GM18907 (cell line): Measurements from ENCODE around the gene SLC5A10.
A peak's percentile ranks its signal among the peaks of the same experiment; 100 is the strongest.
"Not testable (repeated sequence)": the region's sequence is repeated elsewhere in the genome, so short reads cannot be mapped to it uniquely, and the experiment has no call there.

Source experiments
- ATAC-seq: cut with Tn5 transposase; IDR thresholded peaks from one replicate; pipeline ENCODE4 v1.9.1; 2021; ENCODE audit warnings: mild to moderate bottlenecking, moderate library complexity; ENCODE audit not compliant: unreplicated experiment

SLC5A10 gene

DNA sequence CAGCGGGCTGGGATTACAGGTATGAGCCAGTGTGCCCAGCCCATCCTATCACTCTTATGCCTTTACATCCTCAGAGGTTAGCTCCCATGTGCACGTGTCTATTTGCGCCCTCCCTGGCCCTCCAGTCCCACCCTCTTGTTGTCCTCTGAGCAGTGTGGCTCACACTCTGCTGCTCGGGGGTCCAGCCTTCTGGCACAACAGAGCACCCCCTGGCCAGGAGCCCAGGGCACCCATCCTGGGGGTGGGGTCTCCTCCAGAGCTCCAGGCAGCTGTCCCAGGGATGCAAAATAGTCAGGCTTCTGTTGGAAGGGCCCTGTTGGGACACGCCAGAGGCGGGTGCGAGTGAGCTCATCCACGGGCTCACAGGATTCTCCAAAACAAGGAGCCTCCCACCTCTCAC lies 64.3 kb downstream of the SLC5A10 start:
- no peak for ATAC-seq

DNA sequence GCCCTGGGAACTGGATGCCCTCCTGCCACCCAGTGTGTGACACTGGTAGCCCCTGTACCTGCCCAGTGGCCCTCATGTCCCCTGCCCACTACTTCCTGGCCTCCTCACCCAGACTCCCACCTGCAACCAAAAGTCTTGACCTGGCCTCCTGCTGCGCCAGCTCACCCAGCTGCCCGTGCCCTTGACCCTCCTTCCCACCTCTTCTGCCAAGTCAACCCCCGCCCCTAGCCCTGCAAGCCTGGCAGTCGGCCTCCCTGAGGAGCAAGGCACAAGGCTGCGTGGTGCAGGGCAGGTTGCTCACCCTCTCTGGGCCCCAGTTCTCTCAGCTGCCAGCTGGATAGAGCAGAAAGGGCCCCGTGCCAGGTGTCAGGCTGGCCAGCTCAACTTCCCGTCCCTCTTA lies 64.9 kb downstream of the SLC5A10 start:
- ATAC-seq: no peak

DNA sequence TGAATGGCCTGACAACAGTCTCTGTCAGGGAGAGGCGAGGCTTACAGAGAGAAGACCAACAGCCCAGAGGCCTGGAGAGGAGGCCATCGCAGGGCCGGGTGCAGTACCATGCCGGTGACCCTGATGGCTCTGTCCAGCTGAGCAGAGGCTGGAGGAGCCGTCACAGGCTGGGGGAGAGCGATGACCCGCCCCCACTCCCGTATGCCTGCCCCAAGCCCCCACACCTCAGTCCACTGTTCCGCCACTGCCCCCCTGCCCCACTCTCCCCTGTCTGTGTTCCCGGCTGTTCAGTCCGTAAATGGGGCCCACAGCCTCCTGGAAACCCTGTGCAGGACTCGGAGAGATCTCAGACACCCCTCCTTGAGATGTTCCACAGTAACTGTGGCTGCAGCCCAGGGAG lies 65.4 kb downstream of the SLC5A10 start:
- no peak for ATAC-seq

DNA sequence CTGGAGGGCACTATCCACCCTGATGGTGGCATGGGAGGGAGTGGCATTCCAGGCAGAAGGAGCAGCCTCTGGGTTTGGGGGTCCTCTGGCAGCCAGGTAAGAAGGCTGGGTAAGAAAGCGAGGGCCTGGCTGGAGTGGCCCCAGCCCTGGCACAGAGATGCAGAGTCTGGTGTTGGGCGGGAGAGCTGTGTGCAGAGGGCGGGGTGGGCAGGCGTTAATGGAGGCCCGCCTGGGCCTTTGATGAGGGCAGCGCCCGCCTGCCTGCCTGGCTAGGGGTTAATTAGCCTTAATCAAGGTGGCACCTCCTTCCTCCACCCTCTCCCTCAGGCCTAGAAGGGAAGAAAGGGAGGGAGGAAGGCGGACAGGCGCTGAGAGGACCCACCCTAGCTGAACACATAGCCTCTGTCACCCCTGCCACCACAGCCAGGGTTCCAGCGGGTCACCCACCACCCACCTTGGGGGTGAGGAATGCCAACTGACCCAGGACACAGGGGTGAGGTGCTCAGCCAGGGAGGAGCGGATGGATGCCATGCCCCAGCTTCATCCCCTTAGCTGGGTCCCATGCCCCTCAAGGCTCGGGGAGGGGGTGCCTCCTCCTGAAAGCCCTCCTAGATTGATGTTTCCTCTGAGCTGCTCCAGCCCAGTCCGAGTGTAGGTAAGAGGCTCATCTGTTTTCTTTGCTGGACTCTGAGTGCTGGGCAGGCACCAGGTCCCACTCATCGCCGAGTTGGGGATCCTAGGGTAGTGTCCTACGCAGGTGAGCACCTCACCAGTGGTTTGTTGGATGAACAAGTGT lies 66.0 kb downstream of the SLC5A10 start:
- no peak for ATAC-seq

DNA sequence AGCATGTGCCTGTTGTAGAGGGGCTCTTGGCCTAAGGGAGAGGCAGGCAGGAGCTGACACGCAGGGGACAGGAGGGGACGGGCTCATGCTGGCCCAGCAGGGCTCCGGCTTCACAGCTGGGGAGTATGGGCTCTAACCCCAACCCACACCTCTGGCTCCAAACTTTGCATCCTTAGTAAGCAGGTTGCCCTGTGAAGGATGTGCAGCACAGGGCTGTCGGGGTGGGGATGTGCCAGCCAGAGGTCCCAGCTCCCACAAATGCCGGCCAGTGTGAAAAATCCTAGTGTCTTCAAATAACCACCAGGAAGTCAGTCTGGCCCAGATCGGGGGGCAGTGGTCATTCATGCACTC lies 66.6 kb downstream of the SLC5A10 start:
- no peak for ATAC-seq

DNA sequence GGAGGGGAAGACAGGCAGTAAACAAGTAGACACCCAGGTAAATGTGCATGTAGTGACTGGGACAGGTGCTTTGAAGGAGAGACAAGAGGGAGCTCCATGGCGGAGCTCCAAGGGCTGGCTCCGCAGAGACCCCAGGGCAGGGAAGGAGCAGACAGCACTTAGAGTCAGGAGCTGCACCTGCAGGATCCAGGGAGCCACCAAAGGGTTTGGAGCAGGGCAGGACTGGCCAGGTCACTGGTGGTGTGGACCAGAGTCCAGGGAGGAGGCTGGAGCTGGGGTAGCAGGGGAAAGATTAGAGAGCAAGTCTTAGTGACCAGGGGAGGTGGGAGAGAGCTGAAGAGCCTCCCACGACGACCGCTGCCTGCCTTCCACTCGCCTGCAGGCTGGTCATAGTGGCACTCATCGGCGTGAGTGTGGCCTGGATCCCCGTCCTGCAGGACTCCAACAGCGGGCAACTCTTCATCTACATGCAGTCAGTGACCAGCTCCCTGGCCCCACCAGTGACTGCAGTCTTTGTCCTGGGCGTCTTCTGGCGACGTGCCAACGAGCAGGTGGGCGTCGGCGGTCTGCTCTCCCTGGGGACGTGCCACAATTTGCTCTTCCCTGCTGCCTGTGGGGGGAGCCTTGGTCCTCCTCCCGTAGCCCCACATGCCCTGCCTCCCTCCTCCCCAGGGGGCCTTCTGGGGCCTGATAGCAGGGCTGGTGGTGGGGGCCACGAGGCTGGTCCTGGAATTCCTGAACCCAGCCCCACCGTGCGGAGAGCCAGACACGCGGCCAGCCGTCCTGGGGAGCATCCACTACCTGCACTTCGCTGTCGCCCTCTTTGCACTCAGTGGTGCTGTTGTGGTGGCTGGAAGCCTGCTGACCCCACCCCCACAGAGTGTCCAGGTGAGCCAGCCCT lies 67.3 kb downstream of the SLC5A10 start:
- ATAC-seq: no peak

DNA sequence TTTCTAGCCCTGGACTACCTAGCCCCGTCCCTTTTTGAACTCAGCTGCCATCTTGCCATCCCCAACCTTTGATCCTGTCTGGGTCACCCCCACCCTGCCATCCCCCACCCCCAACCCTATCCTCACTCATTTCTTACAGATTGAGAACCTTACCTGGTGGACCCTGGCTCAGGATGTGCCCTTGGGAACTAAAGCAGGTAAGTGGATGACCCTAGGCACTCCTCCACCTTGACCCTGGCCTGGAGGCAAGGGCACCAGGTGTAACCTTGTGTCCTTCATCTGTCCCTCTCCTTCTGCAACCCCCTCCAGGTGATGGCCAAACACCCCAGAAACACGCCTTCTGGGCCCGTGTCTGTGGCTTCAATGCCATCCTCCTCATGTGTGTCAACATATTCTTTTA lies 68.1 kb downstream of the SLC5A10 start:
- no peak for ATAC-seq

DNA sequence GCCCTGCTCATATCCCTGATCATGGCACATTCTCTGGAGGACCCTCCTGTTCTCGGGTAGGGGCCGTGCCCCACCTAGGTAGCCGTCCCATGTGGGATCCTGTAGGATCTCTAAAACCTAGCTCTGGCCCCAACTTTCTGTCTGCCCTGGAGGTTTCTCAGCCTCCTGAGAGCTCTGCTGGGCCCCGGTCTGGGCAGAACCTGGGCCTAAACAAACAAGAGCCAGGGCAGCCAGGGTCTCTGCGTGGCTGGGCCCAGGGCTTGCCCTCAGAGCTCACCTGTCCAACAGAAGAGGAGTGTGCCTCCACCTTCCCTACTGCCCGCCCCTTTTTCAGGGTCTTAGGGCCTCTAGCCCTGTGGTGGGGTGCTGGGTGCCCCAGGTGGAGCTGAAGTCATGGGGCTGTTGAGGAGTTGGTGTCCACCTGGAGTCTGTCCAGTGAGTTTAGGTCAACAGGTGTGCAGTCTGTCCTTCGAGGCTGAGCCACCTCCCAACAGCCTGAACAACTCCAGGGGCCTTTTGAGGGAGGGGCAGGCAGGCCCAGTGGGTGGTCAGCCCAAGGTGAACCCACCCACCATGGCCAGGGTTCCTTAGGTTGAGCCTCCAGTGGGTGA lies 69.2 kb downstream of the SLC5A10 start:
- ATAC-seq: not testable (repeated sequence)

DNA sequence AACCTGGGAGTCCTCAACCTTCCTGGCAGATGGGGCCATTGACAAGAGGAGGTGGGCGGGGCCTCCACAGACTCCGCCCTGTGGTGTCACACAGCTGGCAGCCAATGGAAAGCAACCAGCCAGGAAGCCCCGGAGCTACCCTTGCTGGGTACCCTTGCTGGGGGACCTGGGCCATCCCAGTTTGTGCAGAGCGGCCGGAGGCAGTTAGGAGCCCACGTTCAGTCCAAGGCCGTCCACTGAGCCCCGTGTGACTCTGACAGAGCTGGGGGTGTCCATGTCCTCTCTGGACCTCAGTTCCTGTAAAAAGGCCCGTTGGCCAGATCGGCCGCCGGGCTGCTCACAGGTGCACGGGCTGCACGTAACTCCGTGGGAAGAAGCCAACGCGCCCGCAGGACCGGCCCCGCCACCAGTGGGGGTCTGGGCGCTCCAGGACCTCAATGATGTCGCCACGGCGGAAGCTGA lies 69.7 kb downstream of the SLC5A10 start:
- ATAC-seq: no peak

DNA sequence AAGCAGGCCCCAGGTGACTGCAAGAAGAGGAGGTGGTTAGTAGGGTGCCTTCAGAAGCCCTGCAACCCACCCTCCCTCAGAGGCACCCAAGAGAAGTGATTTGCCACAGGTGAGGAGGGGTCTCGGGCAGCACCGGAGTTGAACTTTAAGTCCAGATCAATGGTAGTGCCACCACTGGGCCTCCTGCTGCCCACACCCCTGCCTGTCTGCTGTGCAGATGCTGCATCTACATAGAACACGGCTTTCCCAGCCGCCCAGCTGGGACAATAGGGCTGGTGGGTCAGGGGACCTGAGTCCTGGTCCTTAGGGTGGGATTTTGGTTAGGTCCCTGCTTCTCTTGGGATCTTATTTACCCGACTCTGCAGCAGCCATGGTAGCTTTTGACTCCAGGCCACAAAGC lies 70.2 kb downstream of the SLC5A10 start:
- ATAC-seq: no peak

DNA sequence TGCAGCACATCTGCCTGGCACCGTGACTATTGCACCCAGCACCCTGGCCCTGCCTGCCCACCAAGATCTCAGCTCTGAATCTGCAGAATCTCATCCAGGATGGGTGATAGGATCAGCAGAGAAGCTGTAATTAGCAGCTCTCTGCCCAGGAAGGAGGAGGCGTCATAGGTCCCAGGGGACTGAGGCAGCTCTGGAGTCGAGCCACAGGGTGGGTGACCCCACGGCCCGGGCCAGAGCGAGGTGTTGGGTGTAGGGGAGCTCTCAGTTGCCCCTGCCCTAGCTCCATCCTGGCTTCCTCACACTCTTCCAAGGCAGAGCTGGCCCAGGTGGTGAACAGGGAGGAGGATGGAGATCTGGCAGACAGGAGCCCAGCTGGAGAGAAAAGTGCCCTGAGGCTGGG lies 70.8 kb downstream of the SLC5A10 start:
- no peak for ATAC-seq

DNA sequence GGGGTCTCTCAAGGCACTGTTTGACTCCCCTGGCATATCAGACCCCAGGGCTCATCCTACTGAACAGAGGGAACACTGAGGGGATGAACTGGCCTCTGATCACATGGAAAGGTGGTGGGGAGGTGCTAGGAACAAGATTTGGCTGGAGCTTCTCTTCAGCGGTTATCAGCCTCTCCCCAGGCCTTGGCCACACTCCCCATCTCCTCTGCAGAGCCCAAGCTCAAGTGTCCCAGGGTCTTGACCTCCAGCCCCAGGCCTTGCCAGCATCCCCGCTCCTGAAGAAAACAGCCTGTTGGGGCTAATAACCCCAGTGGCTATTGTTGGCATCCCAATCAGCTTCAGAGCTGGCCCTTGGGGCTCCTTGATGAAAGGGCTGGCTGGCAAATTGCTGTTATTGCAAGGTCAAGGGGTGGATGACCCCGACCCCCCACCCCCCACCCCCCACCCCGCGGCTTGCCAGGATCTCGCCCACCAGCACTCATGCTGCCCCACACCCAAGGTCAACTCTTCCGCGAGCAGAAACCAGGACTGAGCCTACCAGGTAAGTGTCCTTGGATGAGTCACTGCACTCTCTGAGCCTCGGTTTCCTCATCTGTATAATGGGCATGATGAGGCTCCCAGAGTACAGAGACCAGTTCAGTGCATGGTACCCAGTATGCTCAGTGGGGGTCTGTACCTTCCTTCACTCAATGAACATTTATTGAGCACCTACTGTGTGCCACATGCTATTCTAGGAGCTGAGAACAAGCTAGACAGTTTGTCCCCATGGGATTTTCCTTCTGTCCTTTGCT lies 71.4 kb downstream of the SLC5A10 start:
- no peak for ATAC-seq

DNA sequence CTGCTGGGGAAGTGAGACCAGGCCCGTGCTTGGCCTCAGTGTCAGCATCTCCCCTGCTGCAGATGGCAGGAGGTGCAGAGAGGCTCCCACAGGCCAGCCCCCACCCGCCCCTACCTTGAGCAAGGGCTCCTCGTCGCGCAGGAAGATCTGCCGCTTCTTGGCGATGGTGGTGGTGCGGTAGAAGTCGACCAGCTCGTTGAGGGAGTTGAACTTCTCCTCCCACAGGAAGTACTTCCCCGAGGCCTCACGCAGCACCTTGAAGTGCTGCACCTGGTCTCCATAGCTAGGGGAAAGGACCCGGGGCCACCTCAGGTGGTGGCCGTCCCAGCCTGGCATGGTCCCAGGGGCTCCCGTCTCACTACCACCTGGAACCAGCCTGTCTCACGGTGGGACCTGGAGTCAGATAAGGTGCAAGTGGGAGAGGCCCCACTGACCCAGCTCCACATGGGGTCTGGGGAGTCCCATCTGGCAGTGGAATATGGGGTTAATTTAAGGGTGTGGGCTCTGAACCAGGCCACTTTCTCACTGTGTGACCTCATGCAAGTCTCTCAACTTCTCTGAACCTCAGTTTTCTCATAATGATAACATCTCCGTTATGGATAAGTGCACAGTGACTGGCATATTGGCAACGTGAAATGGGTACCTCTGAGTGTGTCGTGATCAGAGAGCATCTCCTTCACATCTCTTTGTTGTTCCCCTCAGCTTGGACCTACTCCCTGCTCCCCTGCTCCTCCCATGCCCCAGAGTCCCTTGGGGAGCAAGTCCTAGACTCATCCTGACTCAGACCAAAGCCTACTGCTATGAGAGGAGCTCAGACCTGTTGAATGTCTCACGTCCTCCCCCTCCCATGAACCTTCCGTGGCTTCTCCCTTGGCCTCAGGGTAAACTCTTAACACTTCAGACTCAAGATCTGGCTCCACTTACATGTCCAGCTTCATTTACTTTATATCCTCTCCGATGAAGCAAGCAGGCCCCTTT lies 72.4 kb downstream of the SLC5A10 start:
- ATAC-seq: no peak

DNA sequence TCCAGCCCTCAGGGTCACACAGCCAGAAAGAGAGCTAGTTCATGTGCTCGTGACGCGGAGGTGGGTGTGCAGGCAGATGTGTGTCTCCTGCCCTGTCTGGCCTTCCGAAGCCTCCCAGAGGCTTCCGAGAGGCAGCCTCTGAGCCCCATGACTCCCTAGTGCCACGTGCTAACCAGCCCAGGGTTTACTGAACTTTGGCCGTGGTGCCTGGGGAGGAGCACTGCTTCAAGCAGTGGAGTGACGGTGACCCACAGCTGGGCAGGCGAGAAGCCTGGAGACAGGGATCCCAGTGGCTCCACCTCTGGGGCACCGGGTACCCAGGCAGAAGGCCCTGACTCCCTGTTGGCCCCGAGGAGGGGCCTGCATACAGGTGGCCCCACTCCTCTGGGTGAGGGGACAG lies 76.7 kb downstream of the SLC5A10 start:
- not testable (repeated sequence) for ATAC-seq

DNA sequence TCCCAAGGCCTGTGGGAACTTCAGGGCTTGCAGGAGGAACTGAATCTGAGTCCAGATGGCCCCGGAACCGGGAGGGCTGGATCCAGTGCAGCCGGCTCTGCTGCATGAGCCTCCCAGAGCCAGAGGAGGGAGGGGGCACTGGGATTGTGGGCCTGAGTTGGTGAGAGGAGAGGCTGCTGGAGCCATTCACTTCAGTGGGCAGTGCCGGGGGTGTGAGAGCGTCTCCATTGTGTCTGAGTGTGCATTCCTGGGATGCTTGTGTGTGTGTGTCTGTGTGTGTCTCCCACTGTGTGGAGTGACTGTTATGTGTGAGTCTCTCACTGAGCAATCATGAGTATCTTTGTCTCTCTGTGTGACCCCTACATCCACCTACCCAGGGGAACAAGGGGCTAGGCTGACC lies 77.8 kb downstream of the SLC5A10 start:
- not testable (repeated sequence) for ATAC-seq

DNA sequence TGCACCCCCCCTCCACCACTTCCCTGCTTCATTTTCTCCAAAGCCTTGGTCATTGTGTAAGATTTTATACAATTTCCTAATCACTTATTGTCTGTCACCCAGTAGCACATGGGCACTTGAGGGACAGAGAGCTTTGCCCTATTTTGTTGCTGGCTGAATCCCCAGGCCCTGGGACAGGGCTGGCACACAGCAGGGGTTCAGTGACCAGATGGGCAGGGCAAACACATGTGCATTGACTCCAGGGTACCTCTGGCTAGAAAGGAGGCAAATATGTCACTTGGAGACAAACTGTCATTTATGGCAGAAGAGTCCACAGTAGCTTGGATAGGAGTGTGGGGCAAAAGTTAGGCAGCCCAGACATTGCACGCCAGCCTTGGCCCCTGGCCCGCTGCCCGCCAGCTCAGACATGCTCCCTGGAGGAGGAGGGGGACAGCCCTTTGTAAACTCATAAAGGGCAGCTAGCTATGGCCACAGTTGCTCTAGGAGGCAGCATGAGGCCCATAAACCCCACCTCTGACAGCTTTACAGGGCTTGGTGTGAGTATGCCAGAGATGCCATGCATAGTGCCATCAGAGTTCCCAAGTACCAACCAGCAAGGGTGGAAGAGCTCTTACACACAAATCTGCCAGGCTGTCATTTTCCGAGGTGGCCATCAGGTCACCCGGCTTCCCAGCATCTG lies 78.9 kb downstream of the SLC5A10 start:
- ATAC-seq: not testable (repeated sequence)

DNA sequence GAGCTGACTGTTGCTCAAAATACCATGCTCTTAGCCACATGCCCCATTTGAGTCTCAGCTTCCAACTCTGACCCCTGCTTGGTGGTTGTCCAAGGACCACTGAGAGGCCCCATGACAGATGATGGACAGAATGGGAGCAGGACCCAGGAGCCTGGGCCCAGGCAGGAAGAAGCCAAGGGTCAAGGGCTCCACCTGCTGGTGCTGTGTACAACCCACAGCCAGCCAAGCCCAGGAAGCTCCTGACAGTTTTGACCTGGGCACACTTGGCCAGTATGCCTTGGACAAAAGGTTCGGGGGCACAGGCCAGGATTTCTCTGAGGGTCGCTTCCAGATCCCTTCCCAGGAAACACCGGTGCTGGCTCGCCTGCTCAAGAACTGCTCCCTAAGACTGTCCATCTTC lies 79.8 kb downstream of the SLC5A10 start:
- ATAC-seq: not testable (repeated sequence)

DNA sequence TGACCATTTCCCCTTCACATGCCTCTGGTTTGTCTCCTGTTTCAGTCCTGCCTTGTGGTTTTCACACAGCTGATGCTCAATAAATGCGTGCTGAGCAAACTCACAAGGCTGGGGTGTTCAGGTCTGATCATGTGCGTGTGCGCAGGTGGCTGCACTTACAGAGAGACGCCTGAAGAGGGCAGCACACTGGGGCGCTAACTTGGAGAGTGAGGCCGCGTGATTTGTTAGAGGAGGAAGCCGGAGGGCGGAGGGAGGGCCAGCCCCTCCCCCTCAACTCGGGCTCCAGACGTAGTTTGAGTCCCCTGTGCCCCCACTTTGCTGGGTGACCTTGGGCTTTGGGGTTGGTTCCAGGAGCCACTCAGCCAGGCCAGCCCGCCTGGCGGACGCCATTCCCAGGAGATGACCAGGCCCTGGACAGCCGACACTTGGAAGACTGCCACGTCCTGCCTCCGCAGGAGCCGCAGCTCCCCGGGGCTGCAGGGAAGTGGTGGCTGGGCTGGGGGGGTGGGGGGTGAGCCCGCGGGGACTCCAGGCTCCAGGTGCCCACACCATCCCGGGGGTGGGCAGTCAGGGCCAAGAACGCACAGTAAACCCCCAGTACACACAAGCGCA lies 80.5 kb downstream of the SLC5A10 start:
- ATAC-seq: peak; percentile 48

DNA sequence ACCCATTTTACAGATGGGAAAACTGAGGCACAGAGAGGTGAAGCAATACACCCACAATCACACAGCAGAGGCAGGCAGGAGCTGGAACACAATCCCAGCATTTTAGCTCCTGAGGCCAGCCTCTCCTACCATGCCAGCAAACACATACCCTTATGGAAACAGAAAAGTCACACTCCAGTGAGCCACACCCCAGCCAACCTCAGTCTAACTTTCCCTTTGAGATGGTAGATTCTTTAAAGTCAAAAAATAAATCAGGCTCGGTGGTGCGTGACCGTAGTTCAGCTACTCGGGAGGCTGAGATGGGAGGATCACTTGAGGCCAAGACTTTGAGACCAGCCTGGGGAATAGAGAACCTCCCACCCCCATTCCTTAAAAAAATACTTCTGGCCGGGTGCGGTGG lies 84.2 kb downstream of the SLC5A10 start:
- ATAC-seq: peak; percentile 31
